ENCODE results near the gene RANBP10. TPM values are rescaled to one million over a fixed set of nuclear protein-coding genes. Genes with fewer than 3 reads are reported as not detected.

RANBP10 gene
- total and polyA plus RNA-seq, 2 of the 13 experiments (the other 11 are each of a cell fraction or from before 2014, with no cell fraction given): 9.2 to 22.7 TPM

DNA sequence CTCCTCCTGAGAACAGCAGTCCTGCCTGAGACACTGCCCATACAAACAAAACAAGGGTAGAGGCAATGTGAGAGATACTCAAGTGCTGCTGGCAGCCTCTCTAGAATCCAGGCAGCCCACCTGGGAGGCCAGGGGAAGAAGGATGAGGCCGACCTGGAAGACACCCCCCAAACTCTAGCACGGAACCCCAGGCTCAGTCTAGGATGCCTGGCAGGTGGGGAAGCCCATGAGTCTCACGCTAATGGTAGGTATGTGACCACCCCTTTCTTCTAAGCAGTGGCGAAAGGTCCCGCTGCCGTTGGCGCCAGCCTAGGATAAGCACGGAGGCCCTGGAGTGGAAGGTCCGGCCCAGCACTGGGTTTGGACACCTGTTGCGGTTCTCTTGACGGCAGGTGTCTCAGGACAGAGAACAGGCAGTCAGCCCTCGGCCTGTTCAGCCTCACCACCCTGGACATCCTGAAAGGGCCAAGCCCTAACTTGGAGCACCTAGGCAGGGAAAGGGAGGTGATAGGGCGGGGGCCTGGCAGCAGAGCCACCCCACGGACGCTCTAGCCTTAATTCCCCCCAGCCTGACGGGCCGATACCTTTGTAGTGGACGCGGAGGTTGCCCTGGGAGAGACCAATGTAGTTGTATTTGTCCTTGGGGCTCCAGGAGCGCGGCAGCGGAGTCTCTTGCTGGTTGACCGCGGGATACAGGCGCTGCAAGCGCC, 487 bp downstream of the RANBP10 start:
- POLR2A ChIA-PET: interaction anchor here (0.8 to 2.3 kb wide), 24 partner anchors 8 to 984 kb away, joined by 3 to 18 read pairs (median 6); partner anchors contain the start of genes ATP6V0D1, C16orf86, CTCF and ENKD1
- TF ChIP-seq ZNF513 (CRISPR knock-in tag; conservative IDR thresholded peaks at IDR 0.05) (no peak), MZF1 (CRISPR knock-in tag; IDR thresholded peaks at IDR 0.05; ENCODE audit: borderline replicate concordance) (no peak), HMGA1 (CRISPR knock-in tag; conservative IDR thresholded peaks at IDR 0.05) (no peak), FOXA1 (IDR thresholded peaks at IDR 0.05) (no peak), FOXA1 (CRISPR knock-in tag; IDR thresholded peaks at IDR 0.05) (no peak), ZNF747 (CRISPR knock-in tag; IDR thresholded peaks at IDR 0.05; ENCODE audit: borderline replicate concordance) (no peak), RFXANK (CRISPR knock-in tag; IDR thresholded peaks at IDR 0.05) (no peak), ZNF547 (CRISPR knock-in tag; IDR thresholded peaks at IDR 0.05) (0 out of 2 replicates have a peak, but pooled peaks have one; percentile 96), SIN3A (IDR thresholded peaks at IDR 0.05; ENCODE audit: borderline replicate concordance, low read depth, low read length) (no peak), SRSF1 (optimal IDR thresholded peaks at IDR 0.05; ENCODE audit: low read depth, low read length) (no peak), ZNF589 (CRISPR knock-in tag; conservative IDR thresholded peaks at IDR 0.05) (no peak), ZC3H13 (CRISPR knock-in tag; IDR thresholded peaks at IDR 0.05) (peak; percentile 62; the same call in 1 of the 2 replicates), RBFOX2 (IDR thresholded peaks at IDR 0.05; ENCODE audit: low read depth, low read length) (no peak), CBX1 (IDR thresholded peaks at IDR 0.05; ENCODE audit: low read depth) (no peak), ZFP36 (IDR thresholded peaks at IDR 0.05; ENCODE audit: borderline replicate concordance, low read depth, low read length, partially characterized antibody) (no peak), ZNF292 (CRISPR knock-in tag; IDR thresholded peaks at IDR 0.05; ENCODE audit: borderline replicate concordance, low read depth) (no peak), LCORL (IDR thresholded peaks at IDR 0.05) (no peak), LCORL (CRISPR knock-in tag; IDR thresholded peaks at IDR 0.05) (0 out of 2 replicates have a peak, but pooled peaks have one; percentile 35), TSC22D2 (CRISPR knock-in tag; IDR thresholded peaks at IDR 0.05; ENCODE audit: borderline replicate concordance) (no peak), ZNF138 (CRISPR knock-in tag; IDR thresholded peaks at IDR 0.05; ENCODE audit: low read depth) (no peak), KLF15 (CRISPR knock-in tag; IDR thresholded peaks at IDR 0.05; ENCODE audit: borderline replicate concordance) (0 out of 2 replicates have a peak, but pooled peaks have one; percentile 36), ZKSCAN8 (CRISPR knock-in tag; IDR thresholded peaks at IDR 0.05; ENCODE audit: borderline replicate concordance) (no peak)

More for the DNA sequence above, 487 bp downstream of the RANBP10 start:
- DNase-seq (ENCODE audit: low spot score) (no peak), FAIRE-seq (no peak), ATAC-seq (peak; percentile 14)
- Histone ChIP-seq H3K4me2 (ENCODE audit: low read depth, low read length) (peak overlapping the region; percentile 81), H3K4me1 (ENCODE audit: insufficient read depth, low read length) (peaks cover 42% of the 10 kb centered on the region), H3K4me3 (replicated peaks in 1 of 3; ENCODE audit: insufficient read depth in 1 of 3, low read depth in 2 of 3, low read length in 3 of 3) (peak overlapping the region; percentile 92 to 98 (median 98)), H4K20me1 (ENCODE audit: insufficient read depth, low read length) (peaks cover 8% of the 10 kb centered on the region), H3K9ac (ENCODE audit: insufficient read depth, low read depth, low read length) (peak overlapping the region; percentile 96), H3K27ac (ENCODE audit: extremely low read length, insufficient read depth, low read length) (peak overlapping the region; percentile 72), H3K9me3 (ENCODE audit: low read length) (no peaks in the 10 kb centered on the region), H3K79me2 (ENCODE audit: insufficient read depth, low read length) (peaks cover 47% of the 10 kb centered on the region), H3K36me3 (replicated peaks in 1 of 2; ENCODE audit: control insufficient read depth in 1 of 2, insufficient read depth in 2 of 2, low read length in 2 of 2) (peaks cover 4 to 23% of the 10 kb centered on the region in 2 experiments), H3K27me3 (ENCODE audit: control insufficient read depth in 1 of 2, insufficient read depth in 2 of 2, low read length in 2 of 2) (no peaks in the 10 kb centered on the region; a peak in 1 of 5 replicates), H2AFZ (ENCODE audit: low read length) (no peak overlapping the region)
- in situ Hi-C loops (cut with HindIII; ENCODE audit: extremely low pct_ligation_motif_present, low pct_unique_long_range_greater_than_20kb) (loop anchor here (5.0 kb wide), 1 partner anchor 139 kb away; the partner anchor contains the start of genes C16orf86 and ENKD1), intact Hi-C loops (cut with micrococcal nuclease; ENCODE audit: unreplicated experiment) (loop anchor here (2.0 to 5.0 kb wide), 2 partner anchors 89 to 133 kb away; partner anchors contain the start of gene GFOD2)
- BruUV-seq (replicated peaks): no TSS peak
- WGBS (ENCODE audit: low lambda C conversion rate): under 1% methylated on average over 15 of the region's 26 CpGs
- CTCF ChIA-PET (ENCODE audit: low intra/inter-chr PET ratio, low total read pairs): interaction anchor here (1.8 kb wide), 1 partner anchor 11 kb away, joined by 11 read pairs; no protein-coding TSS in a partner anchor

All from HepG2 (cell line).